Neural crest cell (in vitro differentiated cells): ENCODE data around the gene CD160. TPM values are rescaled to one million over a fixed set of nuclear protein-coding genes. Genes with fewer than 3 reads are reported as not detected.
"Not testable (repeated sequence)": the region's sequence is repeated elsewhere in the genome, so short reads cannot be mapped to it uniquely, and the experiment has no call there.

Experiments
- DNase-seq: peaks from one replicate; pipeline ENCODE4 v3.0.0; 2021; ENCODE audit warnings: low read depth, mixed read lengths, low spot score
- H3K27ac Mint-ChIP-seq: one replicate; pipeline ENCODE4 v1.8.0; 2021; ENCODE audit warnings: mild to moderate bottlenecking, mixed read lengths; ENCODE audit not compliant: unreplicated experiment
- H3K27me3 Mint-ChIP-seq: 2 replicates; pipeline ENCODE4 v1.8.0; 2021; ENCODE audit warnings: low read depth, mild to moderate bottlenecking, mixed read lengths
- H3K36me3 Mint-ChIP-seq: 2 replicates; pipeline ENCODE4 v1.8.0; 2021; ENCODE audit warnings: low read depth, mild to moderate bottlenecking, mixed read lengths
- H3K4me1 Mint-ChIP-seq: 2 replicates; pipeline ENCODE4 v1.8.0; 2021; ENCODE audit warnings: mixed read lengths
- H3K4me3 Mint-ChIP-seq: one replicate; pipeline ENCODE4 v1.8.0; 2021; ENCODE audit warnings: mild to moderate bottlenecking, mixed read lengths
- H3K9me3 Mint-ChIP-seq: 2 replicates; pipeline ENCODE4 v1.8.0; 2021; ENCODE audit warnings: mixed read lengths
- CTCF ChIP-seq: fragments of 200-600 bp; sonication (generic); conservative IDR thresholded peaks from 2 replicates; pipeline ENCODE4 v1.5.0; 2021; ENCODE audit warnings: antibody characterized with exemption, mild to moderate bottlenecking
- total RNA-seq: library from RNA; stranded (reverse); gene quantifications from 2 replicates; pipeline ENCODE4 v1.2.1, GENCODE V29; 2021

CD160 gene
- total RNA-seq, 1 donor from 2014 or later, result not detected

GRCh38 chr1:145758116-145758515, 38.8 kb downstream of the CD160 start:
- no peaks in the 10 kb centered on the region for H3K4me1 Mint-ChIP-seq
- no peak overlapping the region for H3K4me3 Mint-ChIP-seq
- H3K9me3 Mint-ChIP-seq, result peaks cover 11% of the 10 kb centered on the region
- no peak for TF ChIP-seq CTCF
- peaks cover 40% of the 10 kb centered on the region for H3K36me3 Mint-ChIP-seq
- no peak for DNase-seq
- H3K27me3 Mint-ChIP-seq, result no peaks in the 10 kb centered on the region
- no peak overlapping the region for H3K27ac Mint-ChIP-seq

GRCh38 chr1:145758575-145758974, 39.3 kb downstream of the CD160 start:
- no peak overlapping the region for H3K4me3 Mint-ChIP-seq
- no peaks in the 10 kb centered on the region for H3K27me3 Mint-ChIP-seq
- DNase-seq, result no peak
- peaks cover 11% of the 10 kb centered on the region for H3K9me3 Mint-ChIP-seq
- H3K27ac Mint-ChIP-seq, result no peak overlapping the region
- no peaks in the 10 kb centered on the region for H3K4me1 Mint-ChIP-seq
- no peak for TF ChIP-seq CTCF
- peaks cover 40% of the 10 kb centered on the region for H3K36me3 Mint-ChIP-seq

- no peak for TF ChIP-seq CTCF
- Mint-ChIP-seq H3K4me1 (no peaks in the 10 kb centered on the region), H3K27me3 (no peaks in the 10 kb centered on the region), H3K36me3 (peaks cover 44% of the 10 kb centered on the region), H3K27ac (no peak overlapping the region), H3K9me3 (peaks cover 11% of the 10 kb centered on the region), H3K4me3 (no peak overlapping the region)
- no peak for DNase-seq
These were observed 40.4 kb downstream of the CD160 start for GRCh38 chr1:145759721-145760120.

- Mint-ChIP-seq H3K9me3 (peaks cover 11% of the 10 kb centered on the region), H3K36me3 (peaks cover 48% of the 10 kb centered on the region)
- not testable (repeated sequence) for DNase-seq, H3K4me1 Mint-ChIP-seq, H3K4me3 Mint-ChIP-seq, H3K27me3 Mint-ChIP-seq, H3K27ac Mint-ChIP-seq
These were observed 41.2 kb downstream of the CD160 start for GRCh38 chr1:145760395-145760949.

GRCh38 chr1:145761498-145761897, 42.2 kb downstream of the CD160 start:
- H3K4me3 Mint-ChIP-seq, H3K27me3 Mint-ChIP-seq, H3K4me1 Mint-ChIP-seq: not testable (repeated sequence)

GRCh38 chr1:145762001-145762400, 42.7 kb downstream of the CD160 start:
- peaks cover 50% of the 10 kb centered on the region for H3K36me3 Mint-ChIP-seq

More at GRCh38 chr1:145761498-145761897, 42.2 kb downstream of the CD160 start:
- peaks cover 13% of the 10 kb centered on the region for H3K9me3 Mint-ChIP-seq
- H3K27ac Mint-ChIP-seq, DNase-seq: not testable (repeated sequence)
- peaks cover 50% of the 10 kb centered on the region for H3K36me3 Mint-ChIP-seq

GRCh38 chr1:145764231-145764940, 45.1 kb downstream of the CD160 start:
- not testable (repeated sequence) for H3K4me1 Mint-ChIP-seq, H3K27ac Mint-ChIP-seq, DNase-seq, H3K4me3 Mint-ChIP-seq, H3K27me3 Mint-ChIP-seq
- Mint-ChIP-seq H3K36me3 (peaks cover 51% of the 10 kb centered on the region), H3K9me3 (peaks cover 13% of the 10 kb centered on the region)

More at GRCh38 chr1:145762001-145762400, 42.7 kb downstream of the CD160 start:
- H3K9me3 Mint-ChIP-seq, result peaks cover 13% of the 10 kb centered on the region
- H3K4me3 Mint-ChIP-seq, H3K4me1 Mint-ChIP-seq, H3K27ac Mint-ChIP-seq, H3K27me3 Mint-ChIP-seq, DNase-seq: not testable (repeated sequence)

- not testable (repeated sequence) for H3K27me3 Mint-ChIP-seq, DNase-seq, H3K27ac Mint-ChIP-seq, H3K4me1 Mint-ChIP-seq, H3K4me3 Mint-ChIP-seq
- H3K9me3 Mint-ChIP-seq, result peaks cover 13% of the 10 kb centered on the region
- peaks cover 49% of the 10 kb centered on the region for H3K36me3 Mint-ChIP-seq
These were observed 45.8 kb downstream of the CD160 start for GRCh38 chr1:145765127-145765526.

GRCh38 chr1:145765585-145766360, 46.5 kb downstream of the CD160 start:
- not testable (repeated sequence) for DNase-seq, H3K27ac Mint-ChIP-seq, H3K4me1 Mint-ChIP-seq, H3K27me3 Mint-ChIP-seq, H3K9me3 Mint-ChIP-seq, H3K4me3 Mint-ChIP-seq
- H3K36me3 Mint-ChIP-seq, result peaks cover 45% of the 10 kb centered on the region

GRCh38 chr1:145766926-145767325, 47.6 kb downstream of the CD160 start:
- H3K36me3 Mint-ChIP-seq, result peaks cover 45% of the 10 kb centered on the region
- H3K27me3 Mint-ChIP-seq, H3K27ac Mint-ChIP-seq, DNase-seq, H3K4me1 Mint-ChIP-seq, H3K4me3 Mint-ChIP-seq, H3K9me3 Mint-ChIP-seq: not testable (repeated sequence)
